Psoas muscle (tissue), 8 donors: ENCODE measurements around the gene STX2. TPM values are rescaled to one million over a fixed set of nuclear protein-coding genes. Genes with fewer than 3 reads are reported as not detected.

Experiments
- ATAC-seq, 4 donors: fragments of 200-7000 bp; cut with Tn5 transposase; one replicate each; pipeline ENCODE4 v1.9.1; 2020; ENCODE audit warnings: moderate library complexity in 3 of 4, mild to moderate bottlenecking in 2 of 4
- DNase-seq, 2 donors: peaks; one replicate each; pipeline ENCODE4 v3.0.0-alpha.2; 2020
- H3K27ac ChIP-seq: fragments of 200-600 bp; one replicate; pipeline ENCODE4 v1.8.0; 2022
- H3K27me3 ChIP-seq, 3 donors: fragments of 200-600 bp in 1 of 3; one replicate each; pipeline versions ENCODE4 v1.6.1 to v1.8.0; 2013 to 2022; ENCODE audit warnings: low read length in 2 of 3, mild to moderate bottlenecking in 2 of 3, moderate library complexity in 1 of 3; ENCODE audit not compliant: insufficient read depth in 3 of 3
- H3K36me3 ChIP-seq, 2 donors: fragments of 200-600 bp in 1 of 2; one replicate each; pipeline versions ENCODE4 v1.6.1 to v1.8.0; 2013 to 2022; ENCODE audit warnings: low read depth in 1 of 2, mild to moderate bottlenecking in 1 of 2, moderate library complexity in 1 of 2; ENCODE audit not compliant: insufficient read depth in 1 of 2
- H3K4me1 ChIP-seq: fragments of 200-600 bp; one replicate; pipeline ENCODE4 v1.8.0; 2022
- H3K4me3 ChIP-seq: fragments of 200-600 bp; one replicate; pipeline ENCODE4 v1.8.0; 2022; ENCODE audit warnings: mild to moderate bottlenecking
- H3K9me3 ChIP-seq: fragments of 200-600 bp; one replicate; pipeline ENCODE4 v1.8.0; 2022
- CTCF ChIP-seq: fragments of 200-600 bp; IDR thresholded peaks from one replicate; pipeline ENCODE4 v1.8.0; 2022; ENCODE audit warnings: antibody characterized with exemption
- WGBS, 3 donors: extraction: QIAGEN DNeasy Blood & Tissue Kit; methylation state at CpG; one replicate each; pipeline versions ENCODE4 v1.1.6 to v1.1.7; 2013; 5-methylcytosine and 5-hydroxymethylcytosine counted together
- intact Hi-C, 2 donors: fragments of 100-400 bp; cut with DNase I; formaldehyde crosslinking; loops; one replicate each; pipeline versions ENCODE4 v1.11.0 to v1.14.2; 2022
- polyA plus RNA-seq, 3 donors: library from polyadenylated mRNA; stranded (reverse); fragments of 200-250 nt; gene quantifications; one replicate each; pipeline ENCODE4 v1.2.3, GENCODE V29; 2013
- total RNA-seq, 4 donors: library from RNA; stranded (reverse); fragmentation: NEBNext Ultra II Directional in 2 of 4; extraction: Animal tissue kit (Norgen Biotek cat#: 25700) in 2 of 4; gene quantifications; one replicate each; pipeline versions ENCODE4 v1.2.1 to v1.2.4, GENCODE V29; 2021 to 2023
- donor health status: healthy with polysubstance abuse.
- donor health status: DM: no; HTN: no; CAD: no; lungs with moderate emphysema.
- donor health status: Bipolar disorder and iron deficiency.
- donor health status: healthy.
- donor health status: DM: yes; HTN: yes; CAD: no.
- donor health status: DM: no; HTN: no; CAD: no.
- donor health status: DM: no; HTN: no; CAD: no.
- donor health status: DM: yes; HTN: yes; CAD: no.

The STX2 gene
- total and polyA plus RNA-seq, 7 donors = 5.4 to 11.3 (median 6.2) TPM

- WGBS, 3 donors = 93 to 98% (median 97%) methylated on average over 10 of the region's 10 CpGs
- no peak overlapping the region for H3K27ac ChIP-seq
- peaks cover 5 to 50% of the 10 kb centered on the region in 2 donors for H3K36me3 ChIP-seq
- no peaks in the 10 kb centered on the region for H3K9me3 ChIP-seq
- intact Hi-C loops = loop anchor here in 1 of 2 donors (5.0 kb wide), 1 partner anchor 37 kb away; the partner anchor contains the start of gene STX2
- DNase-seq (no peak), ATAC-seq (no peak)
- H3K4me1 ChIP-seq = peaks cover 20% of the 10 kb centered on the region
- no peaks in the 10 kb centered on the region for H3K27me3 ChIP-seq
- no peak for TF ChIP-seq CTCF
- no peak overlapping the region for H3K4me3 ChIP-seq
Measured at GRCh38 chr12:130874696-130875095, 35.6 kb upstream of the STX2 start.

DNA sequence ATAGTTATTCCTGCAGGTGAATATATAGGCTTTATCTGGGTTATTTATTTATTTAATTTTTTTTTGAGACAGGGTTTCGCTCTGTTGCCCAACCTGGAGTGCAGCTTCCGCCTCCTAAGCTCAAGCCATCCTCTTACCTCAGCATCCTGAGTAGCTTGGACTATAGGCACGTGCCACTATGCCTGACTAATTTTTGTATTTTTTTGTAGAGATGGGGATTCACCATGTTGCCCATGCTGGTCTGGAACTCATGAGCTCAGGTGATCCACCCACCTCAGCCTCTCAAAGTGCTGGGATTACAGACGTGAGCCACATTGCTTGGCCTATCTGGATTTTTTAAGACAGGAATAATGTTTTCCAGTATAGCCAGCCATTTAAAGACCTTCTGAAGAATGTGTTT lies 34.8 kb upstream of the STX2 start:
- TF ChIP-seq CTCF = no peak

GRCh38 chr12:130873106-130873795 lies 34.2 kb upstream of the STX2 start:
- intact Hi-C loops = loop anchor here in 1 of 2 donors (5.0 kb wide), 1 partner anchor 36 kb away; the partner anchor contains the start of gene STX2
- 39 to 48% (median 42%) methylated on average over 4 of the region's 4 CpGs for WGBS, 3 donors
- Histone ChIP-seq H3K27ac (peak overlapping the region; percentile 87), H3K27me3 (no peaks in the 10 kb centered on the region), H3K9me3 (no peaks in the 10 kb centered on the region), H3K4me1 (peaks cover 20% of the 10 kb centered on the region), H3K4me3 (peak overlapping the region; percentile 75), H3K36me3 (peaks cover 5 to 50% of the 10 kb centered on the region in 2 donors)
- no peak for DNase-seq
- no peak for ATAC-seq
- no peak for TF ChIP-seq CTCF

More for the DNA sequence above, 34.8 kb upstream of the STX2 start:
- DNase-seq (no peak), ATAC-seq (no peak)
- peaks cover 5 to 50% of the 10 kb centered on the region in 2 donors for H3K36me3 ChIP-seq
- H3K4me1 ChIP-seq = peaks cover 20% of the 10 kb centered on the region
- H3K4me3 ChIP-seq = peak overlapping the region; percentile 75
- intact Hi-C loops = loop anchor here in 1 of 2 donors (5.0 kb wide), 1 partner anchor 37 kb away; the partner anchor contains the start of gene STX2
- H3K27ac ChIP-seq = no peak overlapping the region
- 88 to 92% (median 88%) methylated on average over 4 of the region's 4 CpGs for WGBS, 3 donors
- no peaks in the 10 kb centered on the region for H3K9me3 ChIP-seq
- H3K27me3 ChIP-seq = no peaks in the 10 kb centered on the region

- 1 to 2% (median 1%) methylated on average over 49 to 79 of the region's 79 CpGs for WGBS, 3 donors
- Histone ChIP-seq H3K4me3 (peak overlapping the region; percentile 75), H3K4me1 (peaks cover 20% of the 10 kb centered on the region), H3K27ac (peak overlapping the region; percentile 87), H3K36me3 (peaks cover 5 to 48% of the 10 kb centered on the region in 2 donors), H3K27me3 (no peaks in the 10 kb centered on the region), H3K9me3 (no peaks in the 10 kb centered on the region)
- DNase-seq (peak; percentile 50 to 67), ATAC-seq (peak; percentile 23 to 48 (median 32))
- intact Hi-C loops = loop anchor here in 1 of 2 donors (5.0 kb wide), 1 partner anchor 35 kb away; the partner anchor contains the start of gene STX2
- TF ChIP-seq CTCF = no peak
Measured at GRCh38 chr12:130872179-130873096, 33.4 kb upstream of the STX2 start.
